Progenitor cell of endocrine pancreas (in vitro differentiated cells): Measurements from ENCODE around the gene IBA57. TPM values are rescaled to one million over a fixed set of nuclear protein-coding genes. Genes with fewer than 3 reads are reported as not detected.
"Not testable (repeated sequence)": the region's sequence is repeated elsewhere in the genome, so short reads cannot be mapped to it uniquely, and the experiment has no call there.

Experiments used
- DNase-seq: peaks from one replicate; pipeline ENCODE4 v3.0.0; 2021; ENCODE audit warnings: low spot score; ENCODE audit not compliant: unreplicated experiment
- H3K27ac Mint-ChIP-seq: 2 replicates; pipeline ENCODE4 v1.8.0; 2021; ENCODE audit warnings: mild to moderate bottlenecking, moderate library complexity, mixed read lengths
- H3K27me3 Mint-ChIP-seq: 2 replicates; pipeline ENCODE4 v1.8.0; 2021; ENCODE audit warnings: mixed read lengths
- H3K36me3 Mint-ChIP-seq: 2 replicates; pipeline ENCODE4 v1.8.0; 2022; ENCODE audit warnings: mixed read lengths; ENCODE audit not compliant: insufficient read depth
- H3K4me1 Mint-ChIP-seq: 2 replicates; pipeline ENCODE4 v1.8.0; 2021; ENCODE audit warnings: low read depth, mixed read lengths
- H3K4me3 Mint-ChIP-seq: 2 replicates; pipeline ENCODE4 v1.8.0; 2021; ENCODE audit warnings: low read depth, mild to moderate bottlenecking, moderate library complexity, mixed read lengths
- H3K9me3 Mint-ChIP-seq: 2 replicates; pipeline ENCODE4 v1.8.0; 2021; ENCODE audit warnings: low read depth, mixed read lengths
- CTCF ChIP-seq: fragments of 200-600 bp; sonication (generic); IDR thresholded peaks from one replicate; pipeline ENCODE4 v1.5.0; 2021; ENCODE audit warnings: antibody characterized with exemption, mild to moderate bottlenecking; ENCODE audit not compliant: unreplicated experiment
- total RNA-seq: library from RNA; stranded (reverse); gene quantifications from 2 replicates; pipeline ENCODE4 v1.2.1, GENCODE V29; 2021

IBA57 gene
- total RNA-seq, 1 donor from 2014 or later, result 11.2 TPM

GRCh38 chr1:228226956-228227791 lies 61.6 kb downstream of the IBA57 start:
- no peak overlapping the region for H3K4me3 Mint-ChIP-seq
- no peak overlapping the region for H3K27ac Mint-ChIP-seq
- H3K4me1 Mint-ChIP-seq, result no peaks in the 10 kb centered on the region
- no peak for TF ChIP-seq CTCF
- DNase-seq, result no peak
- no peaks in the 10 kb centered on the region for H3K9me3 Mint-ChIP-seq
- H3K36me3 Mint-ChIP-seq, result peaks cover 33% of the 10 kb centered on the region
- no peaks in the 10 kb centered on the region for H3K27me3 Mint-ChIP-seq

- not testable (repeated sequence) for H3K9me3 Mint-ChIP-seq, H3K27me3 Mint-ChIP-seq, DNase-seq, H3K4me1 Mint-ChIP-seq, H3K4me3 Mint-ChIP-seq, H3K27ac Mint-ChIP-seq
- H3K36me3 Mint-ChIP-seq, result peaks cover 40% of the 10 kb centered on the region
Measured at GRCh38 chr1:228228147-228228546, 62.5 kb downstream of the IBA57 start.

GRCh38 chr1:228228601-228229074 lies 63.0 kb downstream of the IBA57 start:
- TF ChIP-seq CTCF, result no peak
- H3K9me3 Mint-ChIP-seq, result peaks cover 9% of the 10 kb centered on the region
- H3K27ac Mint-ChIP-seq, result no peak overlapping the region
- H3K36me3 Mint-ChIP-seq, result peaks cover 44% of the 10 kb centered on the region
- H3K27me3 Mint-ChIP-seq, result no peaks in the 10 kb centered on the region
- no peak for DNase-seq
- peaks cover 1% of the 10 kb centered on the region for H3K4me1 Mint-ChIP-seq
- no peak overlapping the region for H3K4me3 Mint-ChIP-seq

- H3K36me3 Mint-ChIP-seq, result peaks cover 41% of the 10 kb centered on the region
- no peaks in the 10 kb centered on the region for H3K27me3 Mint-ChIP-seq
- H3K27ac Mint-ChIP-seq, result no peak overlapping the region
- H3K4me3 Mint-ChIP-seq, result no peak overlapping the region
- H3K4me1 Mint-ChIP-seq, result peaks cover 5% of the 10 kb centered on the region
- no peak for TF ChIP-seq CTCF
- DNase-seq, result no peak
- peaks cover 19% of the 10 kb centered on the region for H3K9me3 Mint-ChIP-seq
Measured at GRCh38 chr1:228231189-228231588, 65.6 kb downstream of the IBA57 start.

Other genes starting within 250 kb of the IBA57 start
- 1.2 TPM in 2 replicates for gene WNT9A, start 217.9 kb upstream of the IBA57 start, total RNA-seq
- not detected in 2 replicates for gene WNT3A, start 158.8 kb upstream of the IBA57 start, total RNA-seq
- 259 and 267 TPM in 2 replicates for gene ARF1, start 83.1 kb upstream of the IBA57 start, total RNA-seq
- 20.2 and 22.4 TPM in 2 replicates for gene C1orf35, start 62.5 kb upstream of the IBA57 start, total RNA-seq
- gene MRPL55, start 56.5 kb upstream of the IBA57 start, total RNA-seq, result 50.3 and 52.3 TPM in 2 replicates
- 96.3 and 101 TPM in 2 replicates for gene GUK1, start 25.5 kb upstream of the IBA57 start, total RNA-seq
- 1.7 and 2.1 TPM in 2 replicates for gene GJC2, start 15.9 kb upstream of the IBA57 start, total RNA-seq
- gene OBSCN, start 42.2 kb downstream of the IBA57 start, total RNA-seq, result 57.3 and 57.5 TPM in 2 replicates
- 41.1 and 42.4 TPM in 2 replicates for gene TRIM11, start 241.0 kb downstream of the IBA57 start, total RNA-seq